Stimulated activated CD8-positive, alpha-beta memory T cell treated with anti-CD3 and anti-CD28 coated beads, Interleukin-15, amount 100 ng/mL, for 48 hours (primary cell): ENCODE measurements around the gene CLDN22.
"Not testable (repeated sequence)": the region's sequence is repeated elsewhere in the genome, so short reads cannot be mapped to it uniquely, and the experiment has no call there.

Source experiments
- DNase-seq, 2 donors: peaks; one replicate each; pipeline ENCODE4 v3.0.0-alpha.2; 2020; ENCODE audit warnings: low read depth in 2 of 2

CLDN22 gene

GRCh38 chr4:183347146-183347545, 27.1 kb upstream of the CLDN22 start:
- DNase-seq = no peak

- no peak for DNase-seq
Measured at GRCh38 chr4:183345261-183345660, 25.2 kb upstream of the CLDN22 start.

- no peak for DNase-seq
Measured at GRCh38 chr4:183344523-183345255, 24.6 kb upstream of the CLDN22 start.

GRCh38 chr4:183343730-183344129, 23.7 kb upstream of the CLDN22 start:
- DNase-seq = no peak

- DNase-seq = no peak
Measured at GRCh38 chr4:183342541-183343533, 22.8 kb upstream of the CLDN22 start.

- DNase-seq = no peak
Measured at GRCh38 chr4:183337833-183338232, 17.8 kb upstream of the CLDN22 start.

- DNase-seq = no peak
Measured at GRCh38 chr4:183337349-183337748, 17.3 kb upstream of the CLDN22 start.

- DNase-seq = no peak
Measured at GRCh38 chr4:183335369-183335940, 15.4 kb upstream of the CLDN22 start.

- no peak for DNase-seq
Measured at GRCh38 chr4:183333983-183334382, 13.9 kb upstream of the CLDN22 start.

GRCh38 chr4:183333202-183333601, 13.1 kb upstream of the CLDN22 start:
- no peak for DNase-seq

GRCh38 chr4:183332447-183332846, 12.4 kb upstream of the CLDN22 start:
- no peak for DNase-seq

- DNase-seq = no peak
Measured at GRCh38 chr4:183330841-183331240, 10.8 kb upstream of the CLDN22 start.

- DNase-seq = no peak
Measured at GRCh38 chr4:183329954-183330742, 10.1 kb upstream of the CLDN22 start.

- DNase-seq = no peak
Measured at GRCh38 chr4:183329244-183329643, 9.2 kb upstream of the CLDN22 start.

GRCh38 chr4:183328832-183329231, 8.8 kb upstream of the CLDN22 start:
- no peak for DNase-seq

- no peak for DNase-seq
Measured at GRCh38 chr4:183327827-183328226, 7.8 kb upstream of the CLDN22 start.

GRCh38 chr4:183326853-183327252, 6.8 kb upstream of the CLDN22 start:
- no peak for DNase-seq

GRCh38 chr4:183326387-183326786, 6.3 kb upstream of the CLDN22 start:
- DNase-seq = not testable (repeated sequence)

GRCh38 chr4:183324619-183325018, 4.5 kb upstream of the CLDN22 start:
- no peak for DNase-seq

GRCh38 chr4:183324056-183324455, 4.0 kb upstream of the CLDN22 start:
- not testable (repeated sequence) for DNase-seq

GRCh38 chr4:183323295-183323694, 3.2 kb upstream of the CLDN22 start:
- no peak for DNase-seq

GRCh38 chr4:183322326-183322725, 2.2 kb upstream of the CLDN22 start, which contains the start of gene CLDN24:
Gene CLDN24, minus strand, starts transcription at chr4:183322426. Its CDS starts 0 bp downstream, at chr4:183322426.
- no peak for DNase-seq
